Endothelial cell of umbilical vein (primary cell): ENCODE data around the gene RNF130. TPM values are rescaled to one million over a fixed set of nuclear protein-coding genes. Genes with fewer than 3 reads are reported as not detected.

Source experiments
- BruUV-seq: library from RNA; stranded (reverse); fragments of 400-500 nt; replicated peaks from 2 replicates; lab custom pipeline; 2021; lab: Mats Ljungman, UMichigan
- CTCF ChIA-PET: fragments of 300-600, 350-600 bp; sonication (Branson Sonifier 250); formaldehyde crosslinking; loops from one replicate; lab custom pipeline; 2021; ENCODE audit warnings: antibody characterized with exemption, inconsistent platforms; lab: Charles Lee
- POLR2A ChIA-PET: fragments of 300-600, 350-600 bp; sonication (Branson Sonifier 250); formaldehyde crosslinking; loops from one replicate; lab custom pipeline; 2021; ENCODE audit warnings: antibody characterized with exemption, inconsistent platforms; lab: Charles Lee
- DNase-seq: peaks from one replicate; pipeline ENCODE4 v3.0.0-alpha.2; 2011; ENCODE audit warnings: low read depth, low spot score
- FAIRE-seq: peaks from 2 replicates; lab custom pipeline; 2011; peaks lifted over from hg19 to GRCh38; lab: Jason Lieb, UNC
- H2AFZ ChIP-seq: 2 replicates; pipeline ENCODE4 v1.6.0; 2012; ENCODE audit warnings: low read depth, low read length, control low read depth, inconsistent platforms
- H3K27ac ChIP-seq: 2 replicates; pipeline ENCODE4 v1.5.1; 2011; ENCODE audit warnings: low read depth, mild to moderate bottlenecking, control low read depth, low read length, moderate library complexity; ENCODE audit not compliant: insufficient read depth
- H3K27me3 ChIP-seq, 2 experiments: 2 replicates each; pipeline versions ENCODE4 v1.6.0 to v1.6.1; 2011; ENCODE audit warnings: low read length in 2 of 2, mixed read lengths in 1 of 2; ENCODE audit not compliant: control insufficient read depth in 2 of 2, insufficient read depth in 2 of 2
- H3K36me3 ChIP-seq, 2 experiments: 2 replicates in 1 of 2; 3 replicates in 1 of 2; pipeline ENCODE4 v1.5.1; 2011; ENCODE audit warnings: low read length in 2 of 2, mild to moderate bottlenecking in 1 of 2, moderate library complexity in 1 of 2; ENCODE audit not compliant: control insufficient read depth in 2 of 2, insufficient read depth in 2 of 2; ENCODE audit errors: extremely low read depth in 1 of 2
- H3K4me1 ChIP-seq: 3 replicates; pipeline ENCODE4 v1.5.1; 2011; ENCODE audit warnings: mild to moderate bottlenecking, low read length; ENCODE audit not compliant: control insufficient read depth, insufficient read depth; ENCODE audit errors: extremely low read depth
- H3K4me2 ChIP-seq: 2 replicates; pipeline ENCODE4 v1.6.1; 2011; ENCODE audit warnings: low read length, control low read depth, mixed read lengths; ENCODE audit not compliant: insufficient read depth
- H3K4me3 ChIP-seq, 3 experiments: fragments of 200-600 bp in 1 of 3; sonication (generic), shearing (Covaris generic) in 1 of 3; replicated peaks in 1 of 3; 2 replicates each; pipeline ENCODE4 v1.5.1; 2011 to 2016; ENCODE audit warnings: control low read depth in 3 of 3, low read length in 3 of 3, mild to moderate bottlenecking in 2 of 3, inconsistent platforms in 1 of 3, low read depth in 1 of 3, moderate library complexity in 1 of 3; ENCODE audit not compliant: insufficient read depth in 1 of 3
- H3K79me2 ChIP-seq: 2 replicates; pipeline ENCODE4 v1.6.0; 2012; ENCODE audit warnings: low read length, inconsistent platforms; ENCODE audit not compliant: control insufficient read depth, insufficient read depth
- H3K9ac ChIP-seq: replicated peaks from 2 replicates; pipeline ENCODE3; 2011; ENCODE audit warnings: low read length, control low read depth; ENCODE audit not compliant: insufficient read depth; ENCODE audit errors: extremely low read depth
- H3K9me1 ChIP-seq: replicated peaks from 3 replicates; pipeline ENCODE4 v1.6.0; 2011; ENCODE audit warnings: mild to moderate bottlenecking, low read length; ENCODE audit not compliant: control insufficient read depth, insufficient read depth; ENCODE audit errors: extremely low read depth
- H3K9me3 ChIP-seq: replicated peaks from 2 replicates; pipeline ENCODE4 v1.5.1; 2012; ENCODE audit warnings: low read length, inconsistent platforms; ENCODE audit not compliant: control insufficient read depth, insufficient read depth
- H4K20me1 ChIP-seq: replicated peaks from 2 replicates; pipeline ENCODE3; 2011; ENCODE audit warnings: mild to moderate bottlenecking, low read length; ENCODE audit not compliant: control insufficient read depth, insufficient read depth; ENCODE audit errors: extremely low read depth
- CTCF ChIP-seq, 2 donors: IDR thresholded peaks; 1 replicate in 1 of 2; 2 replicates in 1 of 2; pipeline ENCODE4 v1.5.1; 2011; ENCODE audit warnings: low read length in 2 of 2, mild to moderate bottlenecking in 2 of 2, moderate library complexity in 2 of 2, control low read depth in 1 of 2, inconsistent platforms in 1 of 2, low read depth in 1 of 2; ENCODE audit not compliant: insufficient read depth in 1 of 2; ENCODE audit errors: extremely low read depth in 1 of 2
- FOS ChIP-seq: IDR thresholded peaks from 2 replicates; pipeline ENCODE4 v1.6.1; 2011; ENCODE audit warnings: mild to moderate bottlenecking, low read length, moderate library complexity, borderline replicate concordance; ENCODE audit not compliant: insufficient read depth
- MAX ChIP-seq: IDR thresholded peaks from 2 replicates; pipeline ENCODE4 v1.6.1; 2011; ENCODE audit not compliant: insufficient read depth, insufficient read length
- MYC ChIP-seq: IDR thresholded peaks from one replicate; pipeline ENCODE4 v1.6.1; 2011; ENCODE audit warnings: mild to moderate bottlenecking, low read depth, low read length
- POLR2A ChIP-seq: IDR thresholded peaks from 2 replicates; pipeline ENCODE4 v1.6.1; 2012; ENCODE audit warnings: low read depth, mild to moderate bottlenecking, control low read depth, low read length
- POLR2AphosphoS5 ChIP-seq: IDR thresholded peaks from 2 replicates; pipeline ENCODE4 v1.6.1; 2012; ENCODE audit warnings: low read depth, mild to moderate bottlenecking, control low read depth, low read length, moderate library complexity; ENCODE audit not compliant: insufficient read depth
- dilution Hi-C: fragments of 300-500 bp; cut with MboI; formaldehyde crosslinking; loops from one replicate; pipeline ENCODE4 v1.15.0; 2019; ENCODE audit warnings: low sequenced_read_pairs; ENCODE audit not compliant: extremely low pct_ligation_motif_present
- intact Hi-C: fragments of 100-400 bp; cut with micrococcal nuclease; formaldehyde crosslinking; loops from one replicate; pipeline ENCODE4 v1.10.0; 2022
- polyA plus RNA-seq, 4 experiments: library from polyadenylated mRNA; depleted of rRNA in 3 of 4; stranded (reverse) in 3 of 4; unstranded in 1 of 4; fragments of >200 nt; gene quantifications; 2 replicates each; pipeline versions ENCODE4 v1.2.1 to v1.2.3, GENCODE V29; 2011 to 2012; ENCODE audit warnings: missing spikeins in 1 of 4
- total RNA-seq: library from RNA; stranded (reverse); gene quantifications from 2 replicates; pipeline ENCODE4 v1.2.3, GENCODE V29; 2021

RNF130 gene
- total and polyA plus RNA-seq, 2 donors (not counting 3 experiments of a cell fraction or from before 2014, with no cell fraction given): 43.0 to 43.1 TPM

- no peaks in the 10 kb centered on the region for H3K27me3 ChIP-seq
- CTCF ChIA-PET: interaction anchor here (0.9 to 1.4 kb wide), 2 partner anchors 117 to 183 kb away, joined by 3 read pairs; no protein-coding TSS in a partner anchor
- DNase-seq: no peak
- H4K20me1 ChIP-seq: no peaks in the 10 kb centered on the region
- POLR2A ChIA-PET: no interaction called here
- peaks cover 24% of the 10 kb centered on the region for H3K79me2 ChIP-seq
- no TSS peak for BruUV-seq
- dilution Hi-C loops: no loop called here
- peaks cover 29% of the 10 kb centered on the region for H3K4me1 ChIP-seq
- no peak overlapping the region for H3K27ac ChIP-seq
- TF ChIP-seq FOS (no peak), MYC (no peak), CTCF (IDR thresholded peaks at IDR 0.05; ENCODE audit: extremely low read depth in 1 of 2, insufficient read depth in 1 of 2, low read depth in 1 of 2, low read length in 2 of 2) (peak in 1 of 2 donors; percentile 13)
- intact Hi-C loops: loop anchor here (1.0 to 2.0 kb wide), 2 partner anchors 162 to 182 kb away; partner anchors contain the start of gene RNF130
- no peak overlapping the region for H3K9ac ChIP-seq
- peaks cover 5% of the 10 kb centered on the region in 2 experiments for H3K36me3 ChIP-seq
- no peaks in the 10 kb centered on the region for H3K9me1 ChIP-seq
- H3K4me2 ChIP-seq: no peak overlapping the region
- H3K4me3 ChIP-seq: no peak overlapping the region
- H2AFZ ChIP-seq: peak overlapping the region; percentile 73
- FAIRE-seq: no peak
- no peaks in the 10 kb centered on the region for H3K9me3 ChIP-seq
Measured at GRCh38 chr5:179908528-179908927, 163.0 kb downstream of the RNF130 start.

GRCh38 chr5:179907556-179908324 lies 163.8 kb downstream of the RNF130 start, which contains the start of gene TBC1D9B:
TBC1D9B (minus strand) TSS chr5:179907897; CDS start chr5:179907821, 76 bp downstream.
- Histone ChIP-seq H3K36me3 (peaks cover 5 to 9% of the 10 kb centered on the region in 2 experiments), H4K20me1 (no peaks in the 10 kb centered on the region), H3K9me3 (no peaks in the 10 kb centered on the region), H3K4me1 (peaks cover 29% of the 10 kb centered on the region), H3K9me1 (no peaks in the 10 kb centered on the region), H3K4me3 (peak within 1 kb of the TSS; percentile 36 to 51 (median 48)), H3K27me3 (no peaks in the 10 kb centered on the region), H3K4me2 (peak within 1 kb of the TSS; percentile 58), H3K27ac (no peak within 1 kb of the TSS), H3K9ac (no peak within 1 kb of the TSS), H3K79me2 (peaks cover 24% of the 10 kb centered on the region), H2AFZ (peak within 1 kb of the TSS; percentile 73)
- no TSS peak for BruUV-seq
- intact Hi-C loops (loop anchor here (1.0 to 2.0 kb wide), 3 partner anchors 105 to 183 kb away; partner anchors contain the start of gene RNF130), dilution Hi-C loops (no loop called here)
- POLR2A ChIA-PET: no interaction called here
- TF ChIP-seq MAX (no peak), POLR2A (peak; percentile 80), POLR2AphosphoS5 (peak; percentile 84), CTCF (IDR thresholded peaks at IDR 0.05; ENCODE audit: extremely low read depth in 1 of 2, insufficient read depth in 1 of 2, low read depth in 1 of 2, low read length in 2 of 2) (peak; percentile 15 to 23)
- peak; percentile 50 for FAIRE-seq
- DNase-seq: peak; percentile 45
- CTCF ChIA-PET: interaction anchor here (0.9 to 1.4 kb wide), 2 partner anchors 118 to 184 kb away, joined by 3 read pairs; no protein-coding TSS in a partner anchor
